NCI-H1105 treated with DMSO at 0.1 percent for 48 hours (cell line): ENCODE data around the gene GMPPA.

Experiments used
- DNase-seq: peaks from one replicate; lab custom pipeline; 2025; lab: John Stamatoyannopoulos, UW

The GMPPA gene

DNA sequence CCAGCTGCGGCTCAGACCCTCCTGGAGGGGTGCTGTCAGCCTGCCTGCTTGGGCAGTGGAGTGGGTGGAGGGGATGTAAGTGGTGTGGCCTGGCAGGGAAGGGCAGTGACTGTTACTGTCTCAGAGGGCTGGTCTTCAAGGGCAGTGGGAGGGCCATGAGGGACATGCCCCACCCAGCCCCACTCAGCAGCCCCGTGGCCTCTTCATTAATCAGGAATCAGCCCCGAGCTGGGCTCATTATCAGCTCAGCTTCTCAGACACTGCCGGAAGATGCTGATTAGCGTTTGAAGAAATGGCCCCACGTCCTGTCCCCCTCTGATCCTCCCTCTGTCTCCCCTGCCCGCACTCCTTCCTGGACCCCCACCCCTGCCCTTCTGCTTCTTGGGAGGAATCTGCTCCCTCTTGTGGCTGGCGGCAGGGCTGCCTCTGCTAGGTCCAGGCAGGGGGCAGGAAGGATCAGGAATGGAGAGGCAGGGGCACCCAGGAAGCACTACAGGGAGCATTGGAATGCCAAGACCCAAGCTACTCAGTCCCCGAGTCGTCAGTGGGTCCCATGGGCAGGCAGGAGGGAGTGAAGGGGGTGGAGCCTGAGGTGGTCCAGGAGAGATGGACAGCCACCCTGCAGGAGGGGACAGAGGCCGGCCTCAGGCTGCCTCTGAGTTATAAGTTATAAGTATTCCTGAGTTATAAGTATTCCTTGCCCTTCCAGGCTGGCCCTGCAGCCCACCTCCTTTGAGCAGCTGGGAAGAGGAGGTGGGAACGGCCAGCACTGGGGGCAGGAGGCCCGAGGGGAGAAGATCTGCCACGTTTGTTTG, 22.6 kb downstream of the GMPPA start:
- DNase-seq: peak; percentile 16

DNA sequence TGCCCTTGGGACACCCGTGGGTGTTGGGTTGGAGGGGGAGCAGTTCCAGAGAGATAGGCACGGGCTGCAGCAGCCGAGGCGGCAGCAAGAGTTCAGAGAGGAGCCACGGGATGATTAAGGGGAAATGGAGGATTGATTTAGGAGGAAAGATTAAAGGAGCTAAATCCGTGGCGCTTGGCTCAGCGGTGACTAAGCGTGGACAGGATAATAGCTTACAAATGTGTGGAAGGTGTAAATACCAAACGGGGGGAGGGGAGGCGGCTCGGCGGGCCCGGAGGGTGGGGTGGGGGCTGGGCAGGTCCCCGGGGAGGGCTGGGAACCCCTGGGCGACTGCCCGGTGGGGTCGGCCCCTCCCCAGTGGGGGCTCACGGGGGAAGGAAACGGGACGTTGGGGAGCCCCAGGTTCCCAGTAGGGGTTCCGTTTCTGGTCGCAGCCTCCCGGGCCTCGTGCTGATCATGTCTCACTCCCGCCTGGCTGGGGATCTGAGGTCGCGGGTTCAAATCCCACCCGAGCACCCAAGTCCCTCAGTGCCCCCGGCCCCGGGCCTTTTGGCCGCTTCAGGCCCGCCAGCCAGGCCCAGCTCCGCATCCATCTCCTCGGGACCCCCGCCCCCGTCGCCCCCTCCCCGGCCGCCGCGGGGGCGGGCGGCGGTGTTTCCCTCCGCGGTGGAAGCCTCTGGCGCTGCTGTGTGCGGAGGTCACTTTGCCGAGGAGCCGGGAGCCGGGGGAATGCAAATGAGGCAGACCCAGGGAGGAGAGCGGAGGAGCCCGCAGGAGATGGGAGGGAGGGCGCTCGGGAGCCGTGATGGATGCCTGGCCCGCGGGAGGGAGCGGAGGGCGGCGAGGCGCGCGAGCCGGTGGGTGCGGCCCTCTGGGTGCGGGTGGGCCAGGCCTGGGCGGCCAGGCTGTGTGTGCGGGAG, 23.7 kb downstream of the GMPPA start:
- DNase-seq: no peak

DNA sequence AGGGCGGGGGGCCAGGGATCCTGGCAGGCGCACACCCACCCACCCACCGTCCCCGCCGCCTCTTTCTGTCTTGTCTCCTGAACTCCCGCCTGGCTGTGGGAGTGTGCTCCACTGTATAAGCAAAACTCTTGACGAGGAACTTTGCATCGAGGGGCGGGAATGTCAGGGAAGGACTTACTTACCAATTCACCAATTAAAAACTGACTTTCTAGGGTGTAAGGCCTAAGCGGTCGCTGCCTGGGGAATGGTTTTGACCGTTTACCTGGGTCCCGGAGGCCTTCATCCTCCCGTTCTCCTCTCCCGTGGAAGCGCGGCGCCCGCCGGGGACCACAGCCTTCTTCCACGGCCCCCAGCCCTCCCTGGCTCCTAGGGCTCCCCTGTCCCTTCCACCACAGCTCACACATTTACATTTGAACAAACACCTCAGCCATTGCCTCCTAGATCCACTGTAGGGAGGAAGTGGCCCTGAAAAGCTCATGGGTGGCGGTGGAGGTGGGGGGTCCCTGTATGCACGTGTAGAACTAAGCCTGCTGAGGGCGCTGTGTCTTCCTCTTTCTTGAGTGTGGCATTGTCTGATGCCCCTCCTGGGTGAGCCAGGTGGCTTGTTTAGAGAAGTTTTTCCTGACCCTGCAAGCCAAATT, 24.5 kb downstream of the GMPPA start:
- no peak for DNase-seq

DNA sequence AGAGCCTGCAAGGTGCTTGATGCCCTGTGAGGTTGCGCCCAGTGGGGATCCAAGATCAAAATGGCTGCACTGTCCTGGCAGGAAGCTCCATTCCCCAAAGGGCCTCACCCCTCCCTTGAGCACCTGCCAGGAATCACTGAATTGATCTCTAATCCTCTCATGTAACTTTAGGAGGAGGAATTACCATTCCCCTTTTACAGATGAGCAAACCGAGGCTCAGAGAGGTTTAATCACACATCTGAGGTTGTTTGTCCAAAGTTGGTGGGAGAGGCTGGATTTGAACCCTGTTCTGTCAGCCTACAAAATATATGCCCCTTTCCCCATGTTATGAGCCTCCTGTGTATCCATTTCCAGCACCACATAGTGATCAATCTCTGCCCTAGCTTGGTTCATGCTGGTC, 26.1 kb downstream of the GMPPA start:
- no peak for DNase-seq

DNA sequence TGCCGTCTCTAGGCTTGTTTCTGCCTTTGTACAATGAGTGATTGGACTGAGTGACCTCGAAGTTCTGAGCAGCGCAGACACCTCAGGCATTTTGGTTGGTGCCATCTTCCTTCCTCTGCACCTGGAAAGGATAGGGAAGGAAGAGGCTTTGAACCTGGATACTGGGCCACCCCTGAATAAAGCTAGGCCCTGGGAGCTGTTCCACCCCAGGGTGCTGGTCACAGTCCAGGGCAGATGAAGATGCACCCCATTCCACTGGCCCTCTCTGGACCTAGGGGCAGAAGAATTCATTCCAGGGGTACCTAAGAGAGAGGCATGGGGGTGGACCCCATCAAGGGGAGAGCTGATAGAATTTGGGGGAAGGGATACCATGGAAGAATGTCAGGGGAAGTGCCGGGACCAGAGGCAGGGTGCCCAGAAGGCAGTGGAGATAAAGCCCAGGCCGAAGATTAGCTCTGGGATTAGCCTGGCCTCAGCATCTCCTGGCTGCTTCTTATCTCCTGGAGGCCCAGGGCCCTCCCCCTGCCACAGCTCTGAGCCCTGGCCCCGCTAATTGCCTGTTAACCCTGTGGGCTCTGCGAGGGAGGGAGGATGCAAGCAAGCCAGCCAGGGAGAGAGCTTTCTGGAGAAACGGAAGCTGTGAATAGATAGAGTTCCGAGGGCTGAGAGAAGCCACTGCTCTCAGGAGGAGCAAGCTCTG, 27.0 kb downstream of the GMPPA start:
- DNase-seq: no peak

DNA sequence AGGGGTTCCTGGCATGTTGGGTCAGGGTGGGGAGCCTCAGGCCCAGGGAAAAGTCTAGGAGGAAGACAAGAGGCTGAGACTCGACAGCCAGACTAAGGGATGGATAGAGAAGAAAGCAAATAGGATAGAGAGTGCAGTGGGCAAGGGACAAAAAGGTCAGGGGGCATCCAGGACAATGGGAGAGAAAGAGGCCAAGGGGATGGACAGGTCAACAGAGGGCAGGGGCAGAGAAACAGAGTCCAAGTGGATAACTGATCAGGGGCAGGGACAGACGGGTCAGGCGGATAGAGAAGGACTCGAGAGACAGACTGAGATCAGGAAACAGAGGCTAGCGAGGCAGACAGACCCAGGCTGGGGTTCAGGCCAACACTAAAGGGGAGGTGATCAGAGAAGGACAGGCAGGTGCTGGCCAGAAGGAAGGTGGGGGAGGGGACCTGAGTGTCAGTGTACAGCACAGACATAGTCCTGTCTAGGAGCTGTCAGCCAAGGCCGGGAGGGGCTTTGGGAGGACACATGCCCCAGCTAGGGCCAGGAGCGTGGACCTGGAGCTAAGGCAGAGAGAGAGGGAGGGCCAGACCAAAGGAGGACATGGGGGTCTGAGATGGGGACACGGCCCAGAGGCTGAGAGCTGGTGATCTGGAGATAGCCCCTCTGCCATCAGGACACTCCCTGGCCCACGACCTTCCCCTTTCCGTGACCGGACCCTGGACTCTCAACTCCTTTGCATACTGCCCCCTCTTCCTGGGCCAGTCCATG, 27.8 kb downstream of the GMPPA start:
- DNase-seq: no peak

DNA sequence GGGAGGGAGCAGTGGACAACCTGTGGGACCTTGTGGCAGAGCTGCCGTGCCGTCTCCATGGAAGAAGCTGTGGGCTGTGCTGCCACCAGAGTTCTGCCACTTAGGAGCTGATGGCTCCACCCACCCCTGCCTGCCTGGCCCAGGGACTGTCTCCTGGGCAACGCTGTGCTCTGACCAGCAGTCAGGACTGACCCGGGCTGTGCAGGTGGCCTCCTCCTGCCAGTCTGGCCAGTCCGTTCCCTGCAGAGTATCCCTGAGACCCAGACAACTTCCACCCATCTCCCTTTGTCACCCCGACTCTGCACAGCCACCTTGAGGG, 28.3 kb downstream of the GMPPA start:
- DNase-seq: no peak

DNA sequence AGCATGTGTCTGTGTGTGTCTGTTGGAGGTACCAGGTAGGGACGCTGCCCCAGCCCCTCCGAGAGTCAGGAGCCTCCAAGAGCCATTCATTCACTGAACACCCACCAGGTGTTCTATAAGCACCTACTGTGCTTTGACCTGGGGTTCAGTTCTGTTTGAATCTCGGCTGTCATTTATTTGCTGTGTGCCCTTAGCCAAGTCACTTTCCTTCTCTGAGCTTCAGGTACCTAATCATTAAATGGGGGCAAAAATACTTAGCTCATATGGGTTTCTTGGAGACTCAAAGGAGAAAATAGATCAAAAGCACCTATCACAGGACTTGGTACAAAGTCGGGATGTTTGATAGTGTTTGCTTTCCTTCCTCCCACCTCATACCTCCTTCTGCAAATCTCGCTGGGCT, 28.8 kb downstream of the GMPPA start:
- no peak for DNase-seq

DNA sequence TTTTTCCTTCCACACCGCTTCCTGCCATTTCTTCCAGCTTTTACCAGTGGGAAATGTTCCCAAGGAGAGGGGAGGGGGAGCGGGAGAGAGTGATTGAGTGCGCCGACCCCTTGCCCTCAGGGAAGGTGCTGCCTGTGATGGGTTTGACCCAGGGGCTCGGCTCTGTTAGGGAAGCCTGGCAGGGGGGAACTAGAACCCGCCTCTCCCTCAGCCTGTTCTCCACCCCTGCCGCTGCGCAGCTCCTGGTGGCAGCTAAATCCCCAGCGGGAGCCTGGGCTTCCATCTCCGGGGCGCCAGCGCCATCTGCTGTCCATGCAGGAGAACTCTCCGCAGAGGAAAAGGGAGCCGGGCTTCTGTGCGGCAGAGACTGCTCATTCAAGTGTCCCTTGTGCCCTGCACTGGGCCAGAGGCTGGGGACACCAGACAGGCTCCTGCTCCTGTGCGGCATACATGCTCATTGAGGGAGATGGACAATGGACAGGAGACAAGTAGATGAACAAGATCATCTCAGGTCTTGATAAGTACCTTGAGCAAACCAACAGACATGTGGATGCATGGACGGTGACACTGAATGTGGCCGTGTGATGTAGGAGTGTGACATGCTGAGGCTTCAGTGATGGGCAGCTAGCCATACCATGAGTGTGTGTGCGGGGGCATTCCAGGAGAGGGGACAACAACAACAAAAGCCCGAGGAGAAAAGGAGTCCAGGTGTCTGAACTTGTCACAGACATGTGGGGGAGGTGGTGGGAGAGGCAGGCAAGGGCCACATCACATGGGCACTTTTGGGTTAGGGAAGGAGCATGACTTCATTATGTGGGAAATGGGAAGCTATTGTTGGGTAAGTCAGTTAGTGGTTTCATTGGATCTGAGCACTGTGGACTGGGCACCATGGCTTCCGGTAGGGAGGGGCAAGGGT, 31.6 kb downstream of the GMPPA start:
- DNase-seq: peak; percentile 73

DNA sequence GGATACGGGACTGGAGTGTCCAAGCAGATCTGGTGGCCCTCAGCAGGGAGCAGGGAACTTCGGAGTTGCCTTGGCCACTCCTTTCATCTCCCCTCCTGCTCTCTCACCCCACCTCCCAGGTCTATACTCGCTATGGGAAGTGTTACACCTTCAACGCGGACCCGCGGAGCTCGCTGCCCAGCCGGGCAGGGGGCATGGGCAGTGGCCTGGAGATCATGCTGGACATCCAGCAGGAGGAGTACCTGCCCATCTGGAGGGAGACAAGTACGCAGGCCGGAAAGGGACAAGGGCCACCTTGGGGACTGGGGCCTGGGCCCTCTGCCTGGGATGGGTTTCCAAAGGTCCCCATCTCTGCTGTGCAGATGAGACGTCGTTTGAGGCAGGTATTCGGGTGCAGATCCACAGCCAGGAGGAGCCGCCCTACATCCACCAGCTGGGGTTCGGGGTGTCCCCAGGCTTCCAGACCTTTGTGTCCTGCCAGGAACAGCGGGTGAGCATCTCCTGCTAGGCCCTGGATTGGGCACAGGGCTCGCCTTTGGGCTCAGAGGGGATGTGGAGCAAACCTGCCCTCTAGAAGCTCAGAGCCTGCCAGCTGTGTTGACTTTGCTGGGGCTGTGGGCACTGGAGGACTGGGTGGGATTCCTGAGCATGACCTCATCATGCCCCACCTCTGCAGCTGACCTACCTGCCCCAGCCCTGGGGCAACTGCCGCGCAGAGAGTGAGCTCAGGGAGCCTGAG, 33.1 kb downstream of the GMPPA start:
- DNase-seq: no peak

DNA sequence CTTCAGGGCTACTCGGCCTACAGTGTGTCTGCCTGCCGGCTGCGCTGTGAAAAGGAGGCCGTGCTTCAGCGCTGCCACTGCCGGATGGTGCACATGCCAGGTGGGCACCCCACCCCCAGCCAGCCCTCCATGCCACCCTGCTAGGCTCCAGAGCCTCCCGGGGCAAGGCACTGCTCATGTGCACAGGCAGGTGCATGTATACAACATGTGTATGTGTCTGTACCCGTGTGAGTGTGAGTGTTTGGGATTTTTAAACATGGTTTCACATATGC, 33.6 kb downstream of the GMPPA start:
- DNase-seq: no peak

DNA sequence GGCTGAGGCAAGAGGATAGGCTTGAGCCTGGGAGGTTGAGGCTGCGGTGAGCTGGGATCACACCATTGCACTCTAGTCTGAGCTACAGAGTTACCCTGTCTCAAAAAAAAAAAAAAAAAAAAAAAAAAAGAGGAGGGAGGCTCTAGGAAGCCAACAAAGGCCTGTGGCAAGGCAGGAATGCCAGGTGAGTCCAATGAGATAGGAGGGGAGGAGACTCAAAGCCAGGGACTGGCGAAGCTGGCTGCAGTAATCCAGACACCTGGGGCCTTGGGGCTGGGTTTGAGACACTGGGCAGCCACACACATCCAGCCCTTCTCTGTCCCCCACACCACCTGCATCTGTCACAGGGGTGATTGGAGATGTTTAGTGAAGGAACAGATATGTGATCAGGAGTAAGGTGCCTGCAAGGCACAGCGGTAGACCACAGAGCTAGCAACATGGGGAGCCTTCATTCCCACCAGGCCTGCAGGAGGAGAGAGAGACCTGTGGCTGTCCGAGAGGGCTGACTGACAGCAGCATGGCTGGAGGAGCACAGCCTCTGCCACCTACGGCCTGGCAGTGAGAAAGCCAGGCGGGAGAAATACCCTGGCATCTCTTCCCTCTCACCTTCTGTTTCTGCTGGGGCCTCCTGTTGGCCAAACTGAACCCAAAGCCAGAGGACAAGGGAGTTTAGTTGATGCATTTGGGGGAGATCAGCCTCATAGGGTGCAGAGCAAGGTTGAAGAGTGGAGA, 35.4 kb downstream of the GMPPA start:
- no peak for DNase-seq

DNA sequence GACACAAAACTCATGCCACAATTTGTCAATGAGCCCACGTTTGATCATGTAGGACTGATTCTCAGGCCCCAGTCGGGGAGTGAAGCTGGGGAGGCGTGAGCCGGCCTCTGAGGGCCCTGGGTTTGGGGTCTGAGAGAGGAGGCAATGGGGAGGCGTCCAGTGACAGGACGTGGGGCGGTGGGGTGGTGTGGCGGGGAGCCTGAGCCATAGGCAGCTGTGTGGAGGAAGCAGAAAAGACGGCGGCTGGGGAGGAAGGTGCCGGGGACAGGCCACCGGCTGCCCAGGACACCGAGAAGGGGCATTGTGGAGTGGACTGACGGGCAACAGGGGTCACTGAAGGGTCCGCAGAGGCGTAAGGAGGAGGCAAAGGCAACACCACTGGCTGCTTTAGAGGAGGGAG, 37.7 kb downstream of the GMPPA start:
- DNase-seq: no peak

DNA sequence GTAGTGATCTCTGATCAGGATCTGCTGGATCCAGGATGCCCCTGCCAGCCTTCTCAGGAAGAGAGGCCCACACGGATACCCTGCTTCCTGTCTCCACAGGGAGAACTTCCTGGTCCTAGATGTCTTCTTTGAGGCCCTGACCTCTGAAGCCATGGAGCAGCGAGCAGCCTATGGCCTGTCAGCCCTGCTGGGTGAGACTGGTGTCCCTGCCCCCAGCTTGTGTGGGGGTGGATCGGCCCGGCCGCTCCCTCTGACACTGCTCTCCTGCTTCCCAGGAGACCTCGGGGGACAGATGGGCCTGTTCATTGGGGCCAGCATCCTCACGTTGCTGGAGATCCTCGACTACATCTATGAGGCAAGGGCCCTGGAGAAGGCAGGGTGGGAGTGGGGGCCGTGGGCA, 38.3 kb downstream of the GMPPA start:
- DNase-seq: no peak

DNA sequence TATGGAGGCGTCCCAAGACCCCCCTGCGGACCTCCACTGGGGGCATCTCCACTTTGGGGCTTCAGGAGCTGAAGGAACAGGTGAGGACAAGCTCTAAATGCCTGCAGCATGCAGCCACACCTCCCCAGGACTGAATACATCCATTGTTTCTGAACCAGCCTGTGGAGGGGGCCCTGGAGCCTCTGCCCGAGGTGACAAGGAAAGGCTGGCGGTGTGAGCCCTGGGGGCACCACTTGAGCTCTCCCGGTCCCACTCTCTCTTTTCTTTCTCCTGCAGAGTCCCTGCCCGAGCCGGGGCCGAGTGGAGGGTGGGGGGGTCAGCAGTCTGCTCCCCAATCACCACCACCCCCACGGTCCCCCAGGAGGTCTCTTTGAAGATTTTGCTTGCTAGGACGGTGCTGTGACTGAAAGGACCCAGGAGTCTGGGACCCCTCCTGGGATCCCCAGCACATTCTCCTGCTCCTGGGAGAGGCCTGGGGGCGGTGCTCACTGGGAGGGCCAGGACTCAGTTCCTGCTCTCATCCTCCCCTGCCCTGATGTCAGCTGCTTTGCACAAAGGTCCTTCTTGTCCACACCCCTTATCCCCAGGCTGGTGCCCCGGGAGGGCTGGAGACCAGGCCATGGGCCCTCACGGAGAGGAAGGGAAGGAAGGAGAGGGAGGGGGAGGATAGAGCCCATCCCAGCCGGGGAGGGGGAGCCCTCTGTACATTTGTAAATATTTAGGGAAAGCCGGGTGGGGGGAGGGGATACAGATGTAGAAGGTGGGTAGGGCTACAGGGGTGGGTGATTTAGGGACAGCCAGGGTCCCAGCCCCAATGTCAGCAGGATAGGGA, 39.2 kb downstream of the GMPPA start:
- no peak for DNase-seq

DNA sequence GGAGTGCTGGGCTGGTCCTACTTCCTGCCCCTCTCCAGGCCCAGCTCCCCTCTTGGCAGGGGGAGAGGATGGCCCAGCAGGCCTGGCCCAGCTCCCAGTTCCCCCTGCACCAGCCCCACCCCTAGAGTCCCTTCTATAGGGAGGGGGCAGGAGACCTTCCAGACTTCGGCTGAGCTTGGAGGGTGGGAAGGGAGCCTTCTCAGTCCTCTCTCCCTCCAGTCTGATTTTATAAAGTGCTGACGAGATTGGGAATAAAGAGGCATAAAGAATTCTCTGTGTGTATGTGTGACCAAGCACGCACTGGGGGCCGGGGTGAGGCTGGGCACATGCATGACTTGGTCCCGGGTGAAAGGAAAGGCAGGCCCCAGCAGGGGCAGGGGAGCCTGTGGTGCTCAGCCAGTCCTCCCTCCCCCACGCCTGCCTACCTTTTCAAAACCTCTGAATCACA, 39.8 kb downstream of the GMPPA start:
- DNase-seq: no peak

DNA sequence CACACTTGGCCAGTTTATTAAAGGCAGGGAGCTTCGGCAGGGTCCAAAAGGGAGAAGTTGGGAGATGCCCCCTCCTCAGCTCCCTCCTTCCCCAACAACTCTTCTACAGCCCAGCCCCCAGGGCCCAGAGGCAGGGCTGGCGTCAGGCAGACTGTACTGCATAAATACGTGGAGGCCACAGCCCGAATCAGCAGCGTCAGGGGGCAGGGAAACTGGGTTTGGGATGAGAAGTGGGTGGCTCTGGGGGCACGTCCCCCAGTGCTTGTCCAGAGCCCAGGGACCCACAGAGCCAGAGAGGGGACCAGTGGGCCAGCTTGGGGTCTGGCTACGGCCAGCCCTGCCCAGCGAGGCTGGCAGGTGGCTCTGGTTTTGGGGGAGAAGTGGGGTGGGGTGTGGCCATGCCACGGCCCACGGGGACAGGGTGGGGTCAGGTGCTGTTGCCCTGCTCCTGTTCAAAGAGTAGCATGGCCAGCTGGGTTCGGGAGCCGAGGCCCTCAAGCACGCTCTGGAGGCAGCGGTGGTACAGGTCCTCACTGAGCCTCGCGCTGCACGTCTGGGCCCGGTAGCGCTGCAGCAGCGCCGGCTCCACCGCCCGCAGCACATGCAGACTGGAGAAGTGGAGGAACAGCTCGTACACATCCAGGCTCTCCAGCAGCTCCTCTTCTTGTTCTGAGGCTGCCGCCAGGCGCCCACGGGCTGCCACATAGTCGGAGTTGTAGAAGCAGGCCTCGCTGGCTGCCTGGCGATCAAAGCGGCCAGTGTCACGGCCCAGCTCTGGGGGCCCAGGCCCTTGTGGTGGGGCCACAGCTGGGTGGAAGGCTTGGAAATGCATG, 40.5 kb downstream of the GMPPA start:
- DNase-seq: no peak
